Upper lobe of left lung (tissue), 4 donors: ENCODE results near the gene PAIP1.

Experiments
- CTCF ChIP-seq, 6 experiments: fragments of 450-650 bp in 4 of 6; fragments of 200-600 bp in 2 of 6; sonication (generic) in 2 of 6; IDR thresholded peaks; one replicate each; pipeline ENCODE4 v1.5.1; 2016 to 2019; ENCODE audit warnings: antibody characterized with exemption in 6 of 6
- POLR2A ChIP-seq, 4 donors: fragments of 450-650 bp; IDR thresholded peaks; one replicate each; pipeline ENCODE4 v1.5.1; 2016 to 2017; ENCODE audit warnings: antibody characterized with exemption in 4 of 4, mild to moderate bottlenecking in 2 of 4

- TF ChIP-seq CTCF (IDR thresholded peaks at IDR 0.05) (no peak), POLR2A (IDR thresholded peaks at IDR 0.05) (no peak)
These were observed 26.2 kb downstream of the PAIP1 start for GRCh38 chr5:43530648-43531047.
